WTC11 (cell line): Measurements from ENCODE around the gene MLXIPL. TPM values are rescaled to one million over a fixed set of nuclear protein-coding genes. Genes with fewer than 3 reads are reported as not detected.

Experiments used
- AFF4 ChIP-seq: sonication (generic); formaldehyde crosslinking; IDR thresholded peaks from 2 replicates; pipeline ENCODE4 v1.8.1; 2023; ENCODE audit warnings: mild to moderate bottlenecking, missing genetic modification reagents, borderline replicate concordance
- ETV6 ChIP-seq: sonication (generic); formaldehyde crosslinking; IDR thresholded peaks from 2 replicates; pipeline ENCODE4 v1.8.1; 2022; ENCODE audit warnings: mild to moderate bottlenecking, missing genetic modification reagents
- GABPB1 ChIP-seq: sonication (generic); formaldehyde crosslinking; IDR thresholded peaks from 2 replicates; pipeline ENCODE4 v1.8.1; 2023; ENCODE audit warnings: mild to moderate bottlenecking, missing genetic modification reagents
- GTF2I ChIP-seq: fragments of 250-450 bp; sonication (Bioruptor Pico); conservative IDR thresholded peaks from 2 replicates; pipeline ENCODE4 v1.4.0; 2021; ENCODE audit warnings: mild to moderate bottlenecking
- HMGXB4 ChIP-seq: sonication (generic); formaldehyde crosslinking; IDR thresholded peaks from 2 replicates; pipeline ENCODE4 v1.8.1; 2023; ENCODE audit warnings: mild to moderate bottlenecking, moderate library complexity, missing genetic modification reagents
- MAX ChIP-seq: sonication (generic); formaldehyde crosslinking; IDR thresholded peaks from 2 replicates; pipeline ENCODE4 v1.8.0; 2022; ENCODE audit warnings: mild to moderate bottlenecking, missing genetic modification reagents
- MXD4 ChIP-seq: fragments of 250-450 bp; sonication (Bioruptor Pico); IDR thresholded peaks from 2 replicates; pipeline ENCODE4 v1.8.0; 2021; ENCODE audit warnings: mild to moderate bottlenecking, moderate library complexity, borderline replicate concordance
- NR2C2 ChIP-seq: sonication (generic); formaldehyde crosslinking; IDR thresholded peaks from 2 replicates; pipeline ENCODE4 v1.8.0; 2022; ENCODE audit warnings: mild to moderate bottlenecking, missing genetic modification reagents
- PRDM15 ChIP-seq: sonication (generic); formaldehyde crosslinking; IDR thresholded peaks from 2 replicates; pipeline ENCODE4 v1.8.0; 2022; ENCODE audit warnings: missing genetic modification reagents
- SMAD4 ChIP-seq: sonication (generic); formaldehyde crosslinking; IDR thresholded peaks from 2 replicates; pipeline ENCODE4 v1.8.0; 2022; ENCODE audit warnings: mild to moderate bottlenecking, missing genetic modification reagents
- SOX15 ChIP-seq: fragments of 250-450 bp; sonication (Bioruptor Pico); IDR thresholded peaks from 2 replicates; pipeline ENCODE4 v1.9.0; 2021; ENCODE audit warnings: mild to moderate bottlenecking
- STAT6 ChIP-seq: sonication (generic); formaldehyde crosslinking; conservative IDR thresholded peaks from 2 replicates; pipeline ENCODE4 v1.8.1; 2023; ENCODE audit warnings: mild to moderate bottlenecking, low read depth, missing genetic modification reagents, moderate library complexity
- USF1 ChIP-seq: sonication (generic); formaldehyde crosslinking; IDR thresholded peaks from 2 replicates; pipeline ENCODE4 v1.8.0; 2022; ENCODE audit warnings: mild to moderate bottlenecking, missing genetic modification reagents
- ZNF232 ChIP-seq: sonication (generic); formaldehyde crosslinking; IDR thresholded peaks from 2 replicates; pipeline ENCODE4 v1.8.0; 2022; ENCODE audit warnings: mild to moderate bottlenecking, missing genetic modification reagents
- ZNF416 ChIP-seq: fragments of 250-450 bp; sonication (Bioruptor Pico); IDR thresholded peaks from 2 replicates; pipeline ENCODE4 v1.9.0; 2021; ENCODE audit warnings: mild to moderate bottlenecking, inconsistent platforms
- ZNF512 ChIP-seq: sonication (generic); formaldehyde crosslinking; IDR thresholded peaks from 2 replicates; pipeline ENCODE4 v1.8.1; 2022; ENCODE audit warnings: missing genetic modification reagents, borderline replicate concordance
- ZNF671 ChIP-seq: fragments of 250-450 bp; sonication (Bioruptor Pico); IDR thresholded peaks from 2 replicates; pipeline ENCODE4 v1.8.0; 2021; ENCODE audit warnings: mild to moderate bottlenecking
- total RNA-seq: library from RNA; stranded (reverse); gene quantifications from 3 replicates; pipeline ENCODE4 v1.2.3, GENCODE V29; 2021

Gene MLXIPL
- total RNA-seq, 1 experiment from 2014 or later = 20.4 TPM

GRCh38 chr7:73667344-73668102, 43.2 kb upstream of the MLXIPL start, which contains the start of gene VPS37D (continued):
- TF ChIP-seq HMGXB4 (CRISPR knock-in tag) (0 out of 2 replicates have a peak, but pooled peaks have one; percentile 38), ZNF671 (CRISPR knock-in tag) (no peak), USF1 (no peak), ZNF416 (no peak), STAT6 (CRISPR knock-in tag) (no peak), PRDM15 (peak; percentile 97), MAX (CRISPR knock-in tag) (no peak), ETV6 (CRISPR knock-in tag) (no peak), SOX15 (CRISPR knock-in tag) (no peak), NR2C2 (CRISPR knock-in tag) (no peak), ZNF232 (CRISPR knock-in tag) (no peak), GABPB1 (CRISPR knock-in tag) (peak; percentile 32; the same call in 1 of the 2 replicates), ZNF512 (CRISPR knock-in tag) (no peak), SMAD4 (CRISPR knock-in tag) (no peak), MXD4 (no peak), AFF4 (CRISPR knock-in tag) (no peak), GTF2I (peak; percentile 100)
